ENCODE measurements around the gene TTC39A.

DNA sequence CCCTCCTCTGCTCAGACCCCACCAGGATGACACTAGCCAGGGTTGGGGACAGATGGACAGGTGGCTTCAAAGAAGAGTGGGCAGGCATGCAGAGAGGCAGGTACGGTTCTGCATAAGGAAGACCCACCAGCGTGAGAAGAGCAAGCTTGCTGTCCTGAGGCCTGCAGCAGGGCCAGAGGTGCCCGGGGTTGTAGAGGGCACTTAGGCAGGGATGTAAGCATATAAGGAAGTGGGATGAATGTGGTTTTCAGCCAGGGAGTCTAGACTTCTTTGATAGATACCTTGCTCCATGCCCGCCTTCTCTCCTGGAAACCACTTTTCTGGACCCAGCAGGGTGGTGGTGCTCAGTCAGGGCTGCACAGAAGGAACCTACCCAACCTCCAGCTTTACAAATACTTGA, 1.4 kb downstream of the TTC39A start:
- TF ChIP-seq POLR2A (IDR thresholded peaks at IDR 0.05), result no peak
- TF ChIP-seq, protein P1, sequence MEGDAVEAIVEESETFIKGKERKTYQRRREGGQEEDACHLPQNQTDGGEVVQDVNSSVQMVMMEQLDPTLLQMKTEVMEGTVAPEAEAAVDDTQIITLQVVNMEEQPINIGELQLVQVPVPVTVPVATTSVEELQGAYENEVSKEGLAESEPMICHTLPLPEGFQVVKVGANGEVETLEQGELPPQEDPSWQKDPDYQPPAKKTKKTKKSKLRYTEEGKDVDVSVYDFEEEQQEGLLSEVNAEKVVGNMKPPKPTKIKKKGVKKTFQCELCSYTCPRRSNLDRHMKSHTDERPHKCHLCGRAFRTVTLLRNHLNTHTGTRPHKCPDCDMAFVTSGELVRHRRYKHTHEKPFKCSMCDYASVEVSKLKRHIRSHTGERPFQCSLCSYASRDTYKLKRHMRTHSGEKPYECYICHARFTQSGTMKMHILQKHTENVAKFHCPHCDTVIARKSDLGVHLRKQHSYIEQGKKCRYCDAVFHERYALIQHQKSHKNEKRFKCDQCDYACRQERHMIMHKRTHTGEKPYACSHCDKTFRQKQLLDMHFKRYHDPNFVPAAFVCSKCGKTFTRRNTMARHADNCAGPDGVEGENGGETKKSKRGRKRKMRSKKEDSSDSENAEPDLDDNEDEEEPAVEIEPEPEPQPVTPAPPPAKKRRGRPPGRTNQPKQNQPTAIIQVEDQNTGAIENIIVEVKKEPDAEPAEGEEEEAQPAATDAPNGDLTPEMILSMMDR (IDR thresholded peaks at IDR 0.05), result no peak
